Upper lobe of left lung (tissue), 6 donors: ENCODE measurements around the gene RNF6. TPM values are rescaled to one million over a fixed set of nuclear protein-coding genes. Genes with fewer than 3 reads are reported as not detected.

ENCODE experiments used
- ATAC-seq, 2 donors: fragments of 200-7000 bp; cut with Tn5 transposase; one replicate each; pipeline ENCODE4 v1.9.1; 2022; ENCODE audit warnings: mild to moderate bottlenecking in 2 of 2, moderate library complexity in 2 of 2; ENCODE audit not compliant: low FRiP score in 2 of 2
- DNase-seq, 2 donors: peaks; one replicate each; pipeline ENCODE4 v3.0.0-alpha.2; 2019 to 2020
- H3K27ac ChIP-seq, 4 donors: fragments of 200-600 bp; sonication (generic); one replicate each; pipeline ENCODE4 v1.5.1; 2016 to 2019
- H3K27me3 ChIP-seq, 4 donors: fragments of 200-600 bp; sonication (generic); one replicate each; pipeline ENCODE4 v1.5.1; 2017 to 2019
- H3K36me3 ChIP-seq, 4 donors: fragments of 200-600 bp; sonication (generic); one replicate each; pipeline ENCODE4 v1.5.1; 2016 to 2019
- H3K4me1 ChIP-seq, 4 donors: fragments of 200-600 bp; sonication (generic); one replicate each; pipeline ENCODE4 v1.5.1; 2018 to 2019
- H3K4me3 ChIP-seq, 4 donors: fragments of 200-600 bp; sonication (generic); one replicate each; pipeline ENCODE4 v1.5.1; 2017 to 2019; ENCODE audit warnings: mild to moderate bottlenecking in 2 of 4, moderate library complexity in 1 of 4
- H3K9me3 ChIP-seq, 4 donors: fragments of 200-600 bp; sonication (generic); one replicate each; pipeline ENCODE4 v1.5.1; 2018 to 2019
- EP300 ChIP-seq, 4 donors: sonication (generic); formaldehyde crosslinking; IDR thresholded peaks; one replicate each; pipeline ENCODE4 v1.5.1; 2017; ENCODE audit warnings: antibody characterized with exemption in 4 of 4, control low read depth in 2 of 4
- POLR2A ChIP-seq, 4 donors: fragments of 450-650 bp; IDR thresholded peaks; one replicate each; pipeline ENCODE4 v1.5.1; 2016 to 2017; ENCODE audit warnings: antibody characterized with exemption in 4 of 4, mild to moderate bottlenecking in 2 of 4
- POLR2AphosphoS5 ChIP-seq, 2 donors: sonication (generic); formaldehyde crosslinking; IDR thresholded peaks; one replicate each; pipeline ENCODE4 v1.5.1; 2017; ENCODE audit warnings: antibody characterized with exemption in 2 of 2
- WGBS, 2 donors: methylation state at CpG; one replicate each; pipeline ENCODE4 v1.1.5; 2017 to 2018; 5-methylcytosine and 5-hydroxymethylcytosine counted together
- total RNA-seq, 6 donors: library from RNA; depleted of rRNA in 4 of 6; stranded (reverse); fragments of >200 nt in 4 of 6; gene quantifications; one replicate each; pipeline versions ENCODE4 v1.1.0 to v1.2.1, GENCODE V29; 2016 to 2021
- TF ChIP-seq, protein P1 (sequence below), 6 experiments: fragments of 450-650 bp in 4 of 6; fragments of 200-600 bp in 2 of 6; sonication (generic) in 2 of 6; IDR thresholded peaks; one replicate each; pipeline ENCODE4 v1.5.1; 2016 to 2019; ENCODE audit warnings: antibody characterized with exemption in 6 of 6
- donor health status: DM: no; HTN: no; CAD: no; lungs with moderate emphysema.
- donor health status: DM: no; HTN: yes; CAD: no; lungs with severe emphysema.

The RNF6 gene
- total RNA-seq, 6 donors from 2014 or later: 14.7 to 39.9 (median 30.7) TPM

DNA sequence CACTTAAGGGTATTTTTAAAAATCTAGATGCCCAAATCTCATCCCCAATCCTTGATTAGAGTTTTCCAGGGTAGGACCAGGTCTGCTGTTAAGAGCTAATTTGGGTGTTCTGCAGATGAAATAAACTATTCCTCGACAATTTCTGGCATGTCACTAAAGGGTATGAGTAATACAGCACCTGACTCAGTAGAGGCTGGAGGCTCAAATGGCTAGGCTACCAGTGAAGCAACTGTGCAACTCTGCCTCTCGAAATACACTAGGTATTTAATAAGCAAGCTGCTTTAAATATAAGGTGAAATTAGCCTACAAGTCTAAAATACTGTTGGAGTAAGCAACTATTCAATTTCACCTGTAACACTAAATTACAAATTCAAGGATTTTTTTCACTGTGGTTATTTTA is 1.5 kb downstream of the RNF6 start:
- Histone ChIP-seq H3K36me3 (peaks cover 26 to 47% (median 33%) of the 10 kb centered on the region in 4 donors), H3K9me3 (no peaks in the 10 kb centered on the region), H3K27me3 (no peaks in the 10 kb centered on the region), H3K4me3 (peak overlapping the region in 2 of 4 donors; percentile 87 to 98), H3K27ac (peak overlapping the region in 1 of 4 donors; percentile 96), H3K4me1 (peaks cover 14 to 25% (median 23%) of the 10 kb centered on the region in 4 donors)
- TF ChIP-seq, protein P1, sequence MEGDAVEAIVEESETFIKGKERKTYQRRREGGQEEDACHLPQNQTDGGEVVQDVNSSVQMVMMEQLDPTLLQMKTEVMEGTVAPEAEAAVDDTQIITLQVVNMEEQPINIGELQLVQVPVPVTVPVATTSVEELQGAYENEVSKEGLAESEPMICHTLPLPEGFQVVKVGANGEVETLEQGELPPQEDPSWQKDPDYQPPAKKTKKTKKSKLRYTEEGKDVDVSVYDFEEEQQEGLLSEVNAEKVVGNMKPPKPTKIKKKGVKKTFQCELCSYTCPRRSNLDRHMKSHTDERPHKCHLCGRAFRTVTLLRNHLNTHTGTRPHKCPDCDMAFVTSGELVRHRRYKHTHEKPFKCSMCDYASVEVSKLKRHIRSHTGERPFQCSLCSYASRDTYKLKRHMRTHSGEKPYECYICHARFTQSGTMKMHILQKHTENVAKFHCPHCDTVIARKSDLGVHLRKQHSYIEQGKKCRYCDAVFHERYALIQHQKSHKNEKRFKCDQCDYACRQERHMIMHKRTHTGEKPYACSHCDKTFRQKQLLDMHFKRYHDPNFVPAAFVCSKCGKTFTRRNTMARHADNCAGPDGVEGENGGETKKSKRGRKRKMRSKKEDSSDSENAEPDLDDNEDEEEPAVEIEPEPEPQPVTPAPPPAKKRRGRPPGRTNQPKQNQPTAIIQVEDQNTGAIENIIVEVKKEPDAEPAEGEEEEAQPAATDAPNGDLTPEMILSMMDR (IDR thresholded peaks at IDR 0.05): no peak
- TF ChIP-seq POLR2AphosphoS5 (IDR thresholded peaks at IDR 0.05) (no peak), POLR2A (IDR thresholded peaks at IDR 0.05) (no peak), EP300 (IDR thresholded peaks at IDR 0.05) (no peak)
- DNase-seq (no peak), ATAC-seq (no peak)
- 81 to 86% methylated on average over 2 of the region's 2 CpGs for WGBS, 2 donors

- no peak overlapping the region for H3K4me3 ChIP-seq
- no peak overlapping the region for H3K27ac ChIP-seq
- DNase-seq (no peak), ATAC-seq (no peak)
- no peak for TF ChIP-seq POLR2AphosphoS5 (IDR thresholded peaks at IDR 0.05)
- no peak for TF ChIP-seq EP300 (IDR thresholded peaks at IDR 0.05)
- no peak for TF ChIP-seq POLR2A (IDR thresholded peaks at IDR 0.05)
- TF ChIP-seq, protein P1 (IDR thresholded peaks at IDR 0.05): no peak
- H3K36me3 ChIP-seq: peaks cover 33 to 56% (median 41%) of the 10 kb centered on the region in 4 donors
- WGBS, 2 donors: 80 to 81% methylated on average over 1 of the region's 1 CpG
- no peaks in the 10 kb centered on the region for H3K9me3 ChIP-seq
- peaks cover 14 to 25% (median 23%) of the 10 kb centered on the region in 4 donors for H3K4me1 ChIP-seq
- no peaks in the 10 kb centered on the region for H3K27me3 ChIP-seq
These were observed 2.4 kb downstream of the RNF6 start for GRCh38 chr13:26219726-26220125.

GRCh38 chr13:26216042-26216441 is 6.1 kb downstream of the RNF6 start:
- H3K27me3 ChIP-seq: no peaks in the 10 kb centered on the region
- no peak for TF ChIP-seq POLR2AphosphoS5 (IDR thresholded peaks at IDR 0.05)
- H3K9me3 ChIP-seq: no peaks in the 10 kb centered on the region
- 95 to 97% methylated on average over 2 of the region's 2 CpGs for WGBS, 2 donors
- peaks cover 14 to 17% (median 16%) of the 10 kb centered on the region in 4 donors for H3K4me1 ChIP-seq
- DNase-seq (no peak), ATAC-seq (no peak)
- no peak overlapping the region for H3K27ac ChIP-seq
- peaks cover 57 to 91% (median 67%) of the 10 kb centered on the region in 4 donors for H3K36me3 ChIP-seq
- no peak overlapping the region for H3K4me3 ChIP-seq

DNA sequence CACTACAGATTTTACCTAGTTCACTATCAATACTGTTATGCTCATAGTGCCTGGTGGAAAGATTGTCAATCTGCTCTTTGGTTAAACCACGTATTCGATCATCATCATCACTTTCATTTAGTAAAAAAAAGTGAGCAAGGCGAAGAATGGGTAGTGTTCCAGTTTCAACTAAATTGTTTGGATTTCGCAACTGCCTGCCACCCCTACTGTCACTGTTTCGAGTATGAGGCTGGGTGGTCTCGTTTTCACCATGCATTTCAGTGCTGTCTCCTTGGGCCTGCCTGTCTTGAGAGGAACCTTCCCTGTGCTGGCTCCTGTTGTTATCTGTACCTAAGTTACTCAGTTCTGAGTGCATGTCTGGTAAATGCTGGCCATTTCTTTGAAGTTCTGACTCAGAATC is 8.1 kb downstream of the RNF6 start:
- H3K4me1 ChIP-seq: no peaks in the 10 kb centered on the region
- no peaks in the 10 kb centered on the region for H3K27me3 ChIP-seq
- H3K27ac ChIP-seq: no peak overlapping the region
- TF ChIP-seq EP300 (IDR thresholded peaks at IDR 0.05) (no peak), POLR2A (IDR thresholded peaks at IDR 0.05) (no peak), POLR2AphosphoS5 (IDR thresholded peaks at IDR 0.05) (no peak)
- TF ChIP-seq, protein P1 (IDR thresholded peaks at IDR 0.05): no peak
- DNase-seq: no peak
- no peak overlapping the region for H3K4me3 ChIP-seq
- ATAC-seq: no peak
- 88 to 92% methylated on average over 6 of the region's 6 CpGs for WGBS, 2 donors
- no peaks in the 10 kb centered on the region for H3K9me3 ChIP-seq
- H3K36me3 ChIP-seq: peaks cover 57 to 95% (median 68%) of the 10 kb centered on the region in 4 donors

GRCh38 chr13:26213345-26213744 is 8.8 kb downstream of the RNF6 start:
- ATAC-seq (no peak), DNase-seq (no peak)
- Histone ChIP-seq H3K4me1 (no peaks in the 10 kb centered on the region), H3K27ac (no peak overlapping the region), H3K4me3 (no peak overlapping the region), H3K27me3 (no peaks in the 10 kb centered on the region), H3K36me3 (peaks cover 50 to 93% (median 64%) of the 10 kb centered on the region in 4 donors), H3K9me3 (no peaks in the 10 kb centered on the region)
- TF ChIP-seq POLR2A (IDR thresholded peaks at IDR 0.05) (no peak), POLR2AphosphoS5 (IDR thresholded peaks at IDR 0.05) (no peak), EP300 (IDR thresholded peaks at IDR 0.05) (no peak)
- TF ChIP-seq, protein P1 (IDR thresholded peaks at IDR 0.05): no peak
- WGBS, 2 donors: 86 to 94% methylated on average over 1 of the region's 1 CpG
